NCI-H2029 (cell line): ENCODE results near the gene PQBP1.
A peak's percentile ranks its signal among the peaks of the same experiment; 100 is the strongest.
"Not testable (repeated sequence)": the region's sequence is repeated elsewhere in the genome, so short reads cannot be mapped to it uniquely, and the experiment has no call there.

Experiments used
- DNase-seq: peaks from one replicate; lab custom pipeline; 2025; lab: John Stamatoyannopoulos, UW

The PQBP1 gene

GRCh38 chrX:48897625-48898306 lies at the start of gene PQBP1, which contains the start of gene TIMM17B:
PQBP1 (plus strand) TSS chrX:48897930; CDS start chrX:48898510, 580 bp downstream.
TIMM17B (minus strand) TSS chrX:48897768; CDS start chrX:48897749, 19 bp downstream.
- peak; percentile 88 for DNase-seq

- DNase-seq, result no peak
These were observed 48.9 kb upstream of the PQBP1 start for GRCh38 chrX:48848847-48849246.

- no peak for DNase-seq
These were observed 44.9 kb upstream of the PQBP1 start for GRCh38 chrX:48852857-48853256.

GRCh38 chrX:48853494-48853893 lies 44.2 kb upstream of the PQBP1 start:
- not testable (repeated sequence) for DNase-seq

GRCh38 chrX:48854121-48854804 lies 43.5 kb upstream of the PQBP1 start:
- not testable (repeated sequence) for DNase-seq

GRCh38 chrX:48854898-48855297 lies 42.8 kb upstream of the PQBP1 start:
- DNase-seq, result no peak

- DNase-seq, result peak; percentile 36
These were observed 33.5 kb upstream of the PQBP1 start for GRCh38 chrX:48864210-48864609.

GRCh38 chrX:48872017-48872416 lies 25.7 kb upstream of the PQBP1 start:
- not testable (repeated sequence) for DNase-seq

GRCh38 chrX:48876944-48877343 lies 20.8 kb upstream of the PQBP1 start:
- DNase-seq, result not testable (repeated sequence)

GRCh38 chrX:48883729-48884128 lies 14.0 kb upstream of the PQBP1 start:
- DNase-seq, result no peak

- not testable (repeated sequence) for DNase-seq
These were observed 11.1 kb upstream of the PQBP1 start for GRCh38 chrX:48886586-48886985.

GRCh38 chrX:48890296-48890925 lies 7.3 kb upstream of the PQBP1 start:
- DNase-seq, result no peak

- no peak for DNase-seq
These were observed 6.8 kb upstream of the PQBP1 start for GRCh38 chrX:48890934-48891401.

GRCh38 chrX:48891402-48892288 lies 6.1 kb upstream of the PQBP1 start:
- peak; percentile 76 for DNase-seq

- no peak for DNase-seq
These were observed 4.8 kb upstream of the PQBP1 start for GRCh38 chrX:48892896-48893295.

- no peak for DNase-seq
These were observed 4.0 kb upstream of the PQBP1 start for GRCh38 chrX:48893556-48894348.

- DNase-seq, result no peak
These were observed 2.8 kb upstream of the PQBP1 start for GRCh38 chrX:48894891-48895290.

GRCh38 chrX:48896611-48897011 lies 1.1 kb upstream of the PQBP1 start:
- DNase-seq, result peak; percentile 37

GRCh38 chrX:48897157-48897624 lies 539 bp upstream of the PQBP1 start:
- peak; percentile 76 for DNase-seq

- no peak for DNase-seq
These were observed 1.3 kb downstream of the PQBP1 start for GRCh38 chrX:48899078-48899410.

- no peak for DNase-seq
These were observed 3.3 kb downstream of the PQBP1 start for GRCh38 chrX:48901069-48901468.
